T-helper 17 cell (primary cell): ENCODE results near the gene INO80B. TPM values are rescaled to one million over a fixed set of nuclear protein-coding genes. Genes with fewer than 3 reads are reported as not detected.

Experiments
- ATAC-seq: fragments of 150-1000 bp; cut with Tn5 transposase; 2 replicates; pipeline ENCODE4 v1.10.0; 2021; ENCODE audit warnings: mild to moderate bottlenecking, moderate library complexity
- DNase-seq, 3 donors: peaks; one replicate each; pipeline versions ENCODE4 v3.0.0 to v3.0.0-alpha.2; 2020 to 2021
- H3K9me3 ChIP-seq: one replicate; pipeline ENCODE4 v1.7.0; 2013; ENCODE audit warnings: low read length, mild to moderate bottlenecking; ENCODE audit not compliant: control insufficient read depth, poor library complexity, severe bottlenecking
- H3K27ac Mint-ChIP-seq: one replicate; pipeline ENCODE4 v1.8.0; 2022; ENCODE audit warnings: mild to moderate bottlenecking, moderate library complexity, mixed read lengths
- H3K27me3 Mint-ChIP-seq: one replicate; pipeline ENCODE4 v1.8.0; 2022; ENCODE audit warnings: mixed read lengths
- H3K36me3 Mint-ChIP-seq: one replicate; pipeline ENCODE4 v1.8.0; 2022; ENCODE audit warnings: low read depth, mixed read lengths
- H3K4me1 Mint-ChIP-seq: one replicate; pipeline ENCODE4 v1.8.0; 2022; ENCODE audit warnings: mild to moderate bottlenecking, mixed read lengths
- H3K4me3 Mint-ChIP-seq: one replicate; pipeline ENCODE4 v1.8.0; 2022; ENCODE audit warnings: mild to moderate bottlenecking, moderate library complexity, mixed read lengths
- total RNA-seq, 4 donors: library from RNA in 2 of 4; stranded (reverse) in 2 of 4; gene quantifications; one replicate each; pipeline ENCODE4 v1.2.3 and lab custom pipeline; 2022 to 2026

Gene INO80B
- total RNA-seq, 2 donors from 2014 or later = 35.1 to 45.2 TPM

DNA sequence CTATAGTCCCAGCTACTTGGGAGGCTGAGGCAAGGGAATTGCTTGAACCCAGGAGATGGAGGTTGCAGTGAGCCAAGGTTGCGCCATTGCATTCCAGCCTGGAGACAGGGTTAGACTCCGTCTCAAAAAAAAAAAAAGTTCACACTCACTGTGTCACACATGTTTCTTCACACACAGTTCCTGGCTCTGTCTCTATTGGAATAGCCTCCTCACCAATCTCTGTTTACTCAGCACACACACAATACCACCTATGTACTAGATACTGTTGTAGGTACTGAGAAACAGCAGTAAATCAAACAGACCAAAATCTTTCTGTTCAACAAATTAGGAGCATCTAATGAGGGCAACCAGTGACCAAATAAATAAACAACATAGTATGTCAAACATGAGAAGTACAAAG, 31.3 kb downstream of the INO80B start:
- H3K27me3 Mint-ChIP-seq = no peaks in the 10 kb centered on the region
- H3K36me3 Mint-ChIP-seq = peaks cover 7% of the 10 kb centered on the region
- DNase-seq (no peak), ATAC-seq (no peak)
- no peaks in the 10 kb centered on the region for H3K9me3 ChIP-seq
- no peak overlapping the region for H3K27ac Mint-ChIP-seq
- peaks cover 26% of the 10 kb centered on the region for H3K4me1 Mint-ChIP-seq
- no peak overlapping the region for H3K4me3 Mint-ChIP-seq

DNA sequence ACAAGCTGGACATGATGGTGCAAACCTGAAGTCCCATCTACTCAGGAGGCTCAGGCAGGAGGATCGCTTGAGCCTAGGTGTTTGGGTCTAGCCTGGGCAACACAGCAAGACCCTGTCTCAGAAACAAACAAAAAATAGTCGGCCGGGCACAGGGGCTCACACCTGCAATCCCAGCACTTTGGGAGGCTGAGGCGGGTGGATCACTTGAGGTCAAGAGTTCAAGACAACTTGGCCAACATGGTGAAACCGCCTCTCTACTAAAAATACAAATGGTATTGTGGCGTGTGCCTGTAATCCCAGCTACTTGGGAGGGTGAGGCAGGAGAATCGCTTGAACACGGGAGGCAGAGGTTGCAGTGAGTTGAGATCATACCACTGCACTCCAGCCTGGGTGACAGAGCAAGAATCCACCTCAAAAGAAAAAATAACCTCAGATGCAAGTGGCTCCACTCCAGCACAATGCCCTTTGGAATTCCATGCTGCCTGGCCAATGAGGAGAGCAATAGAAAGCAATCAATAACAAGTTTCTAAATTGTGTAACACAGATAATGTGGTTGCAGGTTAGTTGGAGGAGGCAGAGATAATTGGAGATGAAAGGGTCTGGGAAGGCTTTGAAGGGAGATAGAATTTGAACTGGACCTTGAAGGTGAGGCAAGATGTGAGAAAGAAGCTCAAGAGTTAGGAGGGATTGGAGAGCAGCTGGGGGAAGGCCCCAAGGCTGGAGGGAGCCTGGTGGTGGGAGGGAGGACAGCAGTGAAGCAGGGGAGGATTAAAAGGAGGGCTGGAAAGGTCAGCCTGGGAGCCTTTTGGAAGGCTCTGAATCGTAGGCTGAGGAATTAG, 34.0 kb downstream of the INO80B start:
- Mint-ChIP-seq H3K4me1 (peaks cover 12% of the 10 kb centered on the region), H3K27ac (peak overlapping the region; percentile 73), H3K4me3 (peak overlapping the region; percentile 63), H3K36me3 (peaks cover 8% of the 10 kb centered on the region), H3K27me3 (no peaks in the 10 kb centered on the region)
- H3K9me3 ChIP-seq = no peaks in the 10 kb centered on the region
- ATAC-seq = no peak
- DNase-seq = no peak

DNA sequence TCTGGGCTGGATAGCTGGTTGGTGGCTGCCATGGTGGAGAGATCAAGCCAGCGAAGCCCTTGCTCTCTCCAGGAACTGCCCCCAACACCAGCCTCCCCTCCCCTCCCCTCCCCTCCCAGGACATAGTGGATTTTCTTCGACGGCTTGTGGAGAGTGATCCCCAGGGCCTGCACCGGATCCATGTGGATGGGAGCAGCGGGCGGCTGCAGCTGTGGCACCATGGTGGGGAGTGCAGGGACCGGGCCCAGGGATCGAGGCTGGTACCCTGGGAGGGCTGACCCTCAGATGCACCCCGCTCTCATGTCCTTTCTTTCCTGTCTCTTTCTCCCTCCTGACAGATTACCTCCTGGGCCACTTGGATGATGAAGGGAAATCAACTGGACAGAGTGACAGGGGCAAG, 35.0 kb downstream of the INO80B start:
- peaks cover 12% of the 10 kb centered on the region for H3K4me1 Mint-ChIP-seq
- H3K36me3 Mint-ChIP-seq = peaks cover 11% of the 10 kb centered on the region
- no peak for DNase-seq
- no peaks in the 10 kb centered on the region for H3K27me3 Mint-ChIP-seq
- H3K9me3 ChIP-seq = no peaks in the 10 kb centered on the region
- H3K27ac Mint-ChIP-seq = peak overlapping the region; percentile 60
- no peak for ATAC-seq
- no peak overlapping the region for H3K4me3 Mint-ChIP-seq

- Mint-ChIP-seq H3K27ac (no peak overlapping the region), H3K4me1 (peaks cover 8% of the 10 kb centered on the region), H3K36me3 (peaks cover 11% of the 10 kb centered on the region), H3K27me3 (no peaks in the 10 kb centered on the region), H3K4me3 (no peak overlapping the region)
- DNase-seq (no peak), ATAC-seq (no peak)
- H3K9me3 ChIP-seq = no peaks in the 10 kb centered on the region
Observed at GRCh38 chr2:74491648-74492544, 37.0 kb downstream of the INO80B start.

DNA sequence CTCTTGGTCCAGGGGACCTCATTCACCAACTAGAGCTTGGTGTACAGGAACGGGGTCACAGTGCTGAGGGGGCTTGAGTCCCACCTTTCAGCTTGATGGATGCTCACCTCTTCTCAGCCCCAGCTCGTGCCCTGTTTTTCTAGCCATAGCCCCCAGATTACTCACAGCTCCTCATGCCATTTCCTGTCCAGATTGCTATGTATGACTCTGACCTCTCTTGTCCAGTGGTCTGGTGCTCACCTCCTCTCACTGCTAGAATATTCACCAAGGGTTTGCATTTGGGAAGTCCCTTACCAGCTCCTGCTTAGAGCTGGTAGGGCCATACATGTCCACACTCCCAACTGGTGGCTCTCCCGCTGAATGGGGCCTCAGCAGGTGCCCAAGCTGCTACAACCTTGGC, 38.7 kb downstream of the INO80B start:
- no peaks in the 10 kb centered on the region for H3K9me3 ChIP-seq
- Mint-ChIP-seq H3K27ac (no peak overlapping the region), H3K27me3 (peaks cover 11% of the 10 kb centered on the region), H3K36me3 (peaks cover 11% of the 10 kb centered on the region), H3K4me1 (peaks cover 16% of the 10 kb centered on the region), H3K4me3 (no peak overlapping the region)
- ATAC-seq = no peak
- no peak for DNase-seq

DNA sequence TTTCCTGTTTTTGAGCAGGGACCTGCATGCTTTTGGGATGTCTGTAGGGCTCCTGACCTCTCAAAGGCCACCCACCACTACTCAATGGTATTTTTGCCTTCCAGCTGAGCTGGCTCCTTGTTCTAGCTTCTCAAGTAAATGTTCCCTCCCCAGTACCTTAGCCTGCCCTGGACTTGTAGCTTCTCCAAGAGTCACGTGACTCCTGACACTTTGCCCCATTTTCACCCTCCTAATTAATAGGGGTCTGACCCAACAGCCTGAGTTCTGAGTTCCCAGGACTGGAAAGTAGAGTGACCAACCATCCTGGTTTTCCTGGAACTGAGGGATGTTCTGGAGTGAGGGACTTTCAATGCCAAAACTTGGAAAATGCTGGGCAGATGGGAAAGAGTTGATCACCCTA, 40.6 kb downstream of the INO80B start:
- no peaks in the 10 kb centered on the region for H3K9me3 ChIP-seq
- Mint-ChIP-seq H3K4me3 (no peak overlapping the region), H3K27me3 (peaks cover 25% of the 10 kb centered on the region), H3K4me1 (peaks cover 17% of the 10 kb centered on the region), H3K36me3 (peaks cover 11% of the 10 kb centered on the region), H3K27ac (no peak overlapping the region)
- DNase-seq (no peak), ATAC-seq (no peak)

DNA sequence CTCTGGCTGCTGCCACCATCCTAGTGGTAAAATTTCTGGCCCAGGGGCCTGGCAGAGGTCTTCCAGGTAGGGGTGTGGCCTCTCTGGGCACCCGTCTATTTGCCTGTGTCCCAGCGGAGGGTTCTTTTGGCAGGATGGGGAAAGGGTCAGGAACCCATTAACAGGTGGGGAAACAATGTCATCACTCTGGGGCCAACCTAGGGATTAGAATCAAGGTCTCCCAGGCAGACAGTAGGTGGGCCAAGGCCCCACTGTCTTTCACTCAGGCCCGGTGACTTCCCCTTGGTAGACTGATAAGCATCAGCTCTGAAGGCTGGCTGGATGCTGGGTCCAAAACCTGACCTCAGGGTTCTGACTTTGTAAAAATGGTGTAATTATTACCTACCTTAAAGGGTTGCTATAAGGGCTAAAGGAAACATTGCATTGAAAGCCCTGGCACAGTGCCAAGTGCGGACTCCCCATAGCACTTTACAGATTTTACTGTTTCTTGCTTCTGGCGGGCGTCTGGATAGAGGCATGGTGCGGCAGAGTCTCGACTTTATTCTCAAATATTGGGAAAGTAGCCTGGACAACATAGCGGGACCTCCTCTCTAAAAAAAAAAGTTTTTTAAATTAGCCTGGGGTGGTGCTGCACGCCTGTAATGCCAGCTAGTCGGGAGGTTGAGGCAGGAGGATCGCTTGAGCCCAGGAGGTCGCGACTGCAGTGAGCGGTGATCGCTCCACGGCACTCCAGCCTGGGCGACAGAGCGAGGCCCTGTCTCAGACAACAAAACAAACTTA, 42.3 kb downstream of the INO80B start:
- peaks cover 8% of the 10 kb centered on the region for H3K36me3 Mint-ChIP-seq
- peak overlapping the region; percentile 90 for H3K4me3 Mint-ChIP-seq
- H3K27me3 Mint-ChIP-seq = peaks cover 42% of the 10 kb centered on the region
- peaks cover 20% of the 10 kb centered on the region for H3K4me1 Mint-ChIP-seq
- no peak for DNase-seq
- no peaks in the 10 kb centered on the region for H3K9me3 ChIP-seq
- no peak overlapping the region for H3K27ac Mint-ChIP-seq
- no peak for ATAC-seq

DNA sequence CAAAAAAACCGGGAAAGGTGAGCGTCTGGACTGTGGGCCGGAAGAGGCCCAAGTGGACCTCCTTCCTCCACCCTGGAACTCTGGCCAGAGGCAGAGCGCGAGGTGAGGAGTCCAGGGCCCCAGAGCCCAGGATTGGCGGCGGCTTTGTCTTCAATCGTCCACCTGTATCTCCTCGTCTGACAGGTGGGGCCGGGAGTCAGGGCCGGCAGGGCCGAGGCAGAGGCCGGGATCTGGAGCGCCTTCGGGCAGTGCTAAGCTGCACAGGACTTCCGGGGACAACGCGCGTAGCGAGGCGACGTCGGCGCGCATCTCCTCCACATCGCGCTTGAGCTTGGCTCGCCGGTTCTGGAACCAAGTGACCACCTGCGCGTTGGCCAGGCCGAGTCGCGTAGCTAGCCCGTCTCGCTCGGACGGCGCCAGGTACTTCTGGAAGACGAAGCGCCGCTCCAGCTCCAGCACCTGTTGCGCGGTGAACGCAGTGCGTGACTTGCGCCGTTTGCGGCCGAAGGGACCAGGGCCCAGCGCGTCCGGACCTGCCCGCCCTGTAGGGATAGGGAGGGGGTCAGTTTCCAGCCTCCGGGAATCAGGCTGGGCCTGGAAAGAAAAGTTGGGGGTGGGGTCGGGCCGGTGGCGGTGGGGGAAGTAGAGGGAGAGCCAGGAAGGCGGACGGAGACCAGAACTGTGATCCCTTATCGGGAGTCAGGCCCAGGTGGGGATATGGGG, 43.1 kb downstream of the INO80B start:
- DNase-seq (peak in 1 of 3 donors; percentile 24), ATAC-seq (peak; percentile 34)
- H3K27me3 Mint-ChIP-seq = peaks cover 49% of the 10 kb centered on the region
- H3K27ac Mint-ChIP-seq = peak overlapping the region; percentile 84
- H3K4me3 Mint-ChIP-seq = peak overlapping the region; percentile 90
- H3K4me1 Mint-ChIP-seq = peaks cover 23% of the 10 kb centered on the region
- peaks cover 5% of the 10 kb centered on the region for H3K36me3 Mint-ChIP-seq
- no peaks in the 10 kb centered on the region for H3K9me3 ChIP-seq

GRCh38 chr2:74498500-74499266, 43.8 kb downstream of the INO80B start:
- ATAC-seq (peak; percentile 40), DNase-seq (no peak)
- Mint-ChIP-seq H3K4me1 (peaks cover 23% of the 10 kb centered on the region), H3K36me3 (peaks cover 3% of the 10 kb centered on the region), H3K4me3 (peak overlapping the region; percentile 90), H3K27ac (peak overlapping the region; percentile 84), H3K27me3 (peaks cover 57% of the 10 kb centered on the region)
- H3K9me3 ChIP-seq = no peaks in the 10 kb centered on the region

GRCh38 chr2:74499267-74499939, 44.5 kb downstream of the INO80B start, which contains the start of gene LBX2:
Gene LBX2 (minus strand): TSS chr2:74499603. CDS start chr2:74499537, 66 bp downstream.
- Mint-ChIP-seq H3K27ac (peak within 1 kb of the TSS; percentile 84), H3K4me3 (peak within 1 kb of the TSS; percentile 90), H3K27me3 (peaks cover 64% of the 10 kb centered on the region), H3K4me1 (peaks cover 24% of the 10 kb centered on the region), H3K36me3 (peaks cover 3% of the 10 kb centered on the region)
- peak; percentile 35 for ATAC-seq
- no peak for DNase-seq
- H3K9me3 ChIP-seq = no peaks in the 10 kb centered on the region

DNA sequence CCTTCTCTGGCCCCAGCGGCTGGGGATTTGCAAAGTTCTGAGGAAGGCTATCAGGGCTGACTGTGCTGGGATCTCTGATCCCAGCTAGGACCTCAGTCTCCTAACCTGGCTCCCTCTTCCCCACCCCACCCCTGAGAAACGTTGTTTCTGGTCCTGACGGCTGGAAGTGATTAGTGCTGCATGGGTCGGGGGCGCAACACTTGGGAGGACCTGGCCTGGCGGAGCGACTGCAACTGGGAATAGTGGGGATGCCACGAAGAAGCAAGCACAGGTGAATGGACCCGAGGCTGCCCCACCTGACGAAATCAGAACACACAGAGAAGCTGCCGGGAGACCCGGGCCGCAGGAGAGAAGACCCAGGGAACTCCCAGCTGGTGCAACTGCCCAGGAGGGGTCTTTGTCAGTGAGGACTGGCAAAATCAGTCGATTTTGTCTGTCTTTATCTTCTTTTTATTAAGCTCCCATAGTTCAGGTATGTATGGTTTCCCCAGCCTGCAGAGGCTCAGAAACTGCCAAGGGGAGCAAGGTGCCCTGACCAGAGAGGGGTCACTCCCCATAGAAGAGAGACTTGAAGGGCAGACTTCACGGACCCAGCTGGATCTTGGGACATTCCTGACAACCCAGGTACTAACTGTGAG, 45.2 kb downstream of the INO80B start:
- H3K9me3 ChIP-seq = no peaks in the 10 kb centered on the region
- Mint-ChIP-seq H3K27me3 (peaks cover 70% of the 10 kb centered on the region), H3K4me3 (no peak overlapping the region), H3K4me1 (peaks cover 31% of the 10 kb centered on the region), H3K27ac (no peak overlapping the region), H3K36me3 (peaks cover 10% of the 10 kb centered on the region)
- ATAC-seq (no peak), DNase-seq (no peak)
